BJ (cell line): ENCODE results near the gene DMAC2. TPM values are rescaled to one million over a fixed set of nuclear protein-coding genes. Genes with fewer than 3 reads are reported as not detected.
"Not testable (repeated sequence)": the region's sequence is repeated elsewhere in the genome, so short reads cannot be mapped to it uniquely, and the experiment has no call there.

Experiments used
- CTCF ChIA-PET: fragments of 350-600 bp; formaldehyde crosslinking; extraction: SDS; loops from one replicate; lab custom pipeline; 2021; ENCODE audit warnings: antibody characterized with exemption, inconsistent platforms; lab: Yijun Ruan, JAX
- POLR2A ChIA-PET: fragments of 300-600 bp; sonication (Branson Sonifier 250); formaldehyde crosslinking; extraction: SDS; loops from one replicate; lab custom pipeline; 2021; ENCODE audit warnings: antibody characterized with exemption; lab: Charles Lee
- DNase-seq: peaks from one replicate; pipeline ENCODE4 v3.0.0-alpha.2; 2011; ENCODE audit warnings: low read depth
- H3K27me3 ChIP-seq: 2 replicates; pipeline ENCODE4 v1.6.0; 2011; ENCODE audit warnings: low read length; ENCODE audit not compliant: control insufficient read depth, insufficient read depth
- H3K36me3 ChIP-seq: 2 replicates; pipeline ENCODE4 v1.5.1; 2011; ENCODE audit warnings: low read length; ENCODE audit not compliant: control insufficient read depth, insufficient read depth
- H3K4me3 ChIP-seq: 2 replicates; pipeline ENCODE4 v1.5.1; 2011; ENCODE audit warnings: low read depth, mild to moderate bottlenecking, control low read depth, low read length
- CTCF ChIP-seq: IDR thresholded peaks from 2 replicates; pipeline ENCODE4 v1.5.1; 2011; ENCODE audit warnings: low read depth, mild to moderate bottlenecking, control low read depth, inconsistent platforms, low read length, moderate library complexity; ENCODE audit not compliant: insufficient read depth
- polyA minus RNA-seq: library from RNA; depleted of rRNA, polyadenylated mRNA; stranded (reverse); fragments of >200 nt; gene quantifications from 2 replicates; pipeline ENCODE4 v1.2.3, GENCODE V29; 2011; rRNA and poly(A)+ RNA removed
- polyA plus RNA-seq: library from polyadenylated mRNA; depleted of rRNA; stranded (reverse); fragments of >200 nt; gene quantifications from 2 replicates; pipeline ENCODE4 v1.2.3, GENCODE V29; 2011; rRNA removed

DMAC2 gene
- polyA plus RNA-seq (54.0 and 82.4 TPM in 2 replicates), polyA minus RNA-seq (27.2 and 38.6 TPM in 2 replicates)

- CTCF ChIA-PET, result interaction anchor here (0.6 to 14.7 kb wide), 8 partner anchors 10 to 313 kb away, joined by 3 to 205 read pairs (median 4); partner anchors contain the start of gene B3GNT8
- peak within 1 kb of the TSS; percentile 80 for H3K4me3 ChIP-seq
- POLR2A ChIA-PET, result interaction anchor here (0.8 kb wide), 1 partner anchor 11 kb away, joined by 4 read pairs; no protein-coding TSS in a partner anchor
Observed at GRCh38 chr19:41439441-41440222, at the start of gene DMAC2. TSS of gene DMAC2 (minus strand) at chr19:41439912. CDS start at chr19:41439899, 13 bp downstream.

GRCh38 chr19:41486953-41487352 is 47.2 kb upstream of the DMAC2 start:
- H3K4me3 ChIP-seq, DNase-seq, POLR2A ChIA-PET, H3K36me3 ChIP-seq, H3K27me3 ChIP-seq: not testable (repeated sequence)
- CTCF ChIA-PET, result interaction anchor here (1.2 kb wide), 1 partner anchor 38 kb away, joined by 3 read pairs; no protein-coding TSS in a partner anchor

More at GRCh38 chr19:41439441-41440222, at the start of gene DMAC2:
- H3K27me3 ChIP-seq, result no peaks in the 10 kb centered on the region
- DNase-seq, result peak; percentile 90
- H3K36me3 ChIP-seq, result no peaks in the 10 kb centered on the region; the same call in 1 of the 2 replicates
- TF ChIP-seq CTCF, result peak; percentile 57

GRCh38 chr19:41484822-41485221 is 45.1 kb upstream of the DMAC2 start:
- TF ChIP-seq CTCF, result no peak
- DNase-seq, result no peak
- POLR2A ChIA-PET, result no interaction called here
- no peak overlapping the region for H3K4me3 ChIP-seq
- CTCF ChIA-PET, result interaction anchor here (1.3 kb wide), 1 partner anchor 11 kb away, joined by 4 read pairs; no protein-coding TSS in a partner anchor
- no peaks in the 10 kb centered on the region; the same call in 1 of the 2 replicates for H3K27me3 ChIP-seq
- H3K36me3 ChIP-seq, result no peaks in the 10 kb centered on the region

GRCh38 chr19:41480336-41480735 is 40.6 kb upstream of the DMAC2 start:
- DNase-seq, result no peak
- Histone ChIP-seq H3K36me3 (no peaks in the 10 kb centered on the region), H3K27me3 (no peaks in the 10 kb centered on the region; the same call in 1 of the 2 replicates), H3K4me3 (no peak overlapping the region)
- no peak for TF ChIP-seq CTCF
- POLR2A ChIA-PET, result no interaction called here
- CTCF ChIA-PET, result no interaction called here

- Histone ChIP-seq H3K4me3 (no peak overlapping the region), H3K36me3 (no peaks in the 10 kb centered on the region), H3K27me3 (no peaks in the 10 kb centered on the region; the same call in 1 of the 2 replicates)
- POLR2A ChIA-PET, result no interaction called here
- CTCF ChIA-PET, result no interaction called here
- TF ChIP-seq CTCF, result no peak
- DNase-seq, result no peak
Observed at GRCh38 chr19:41479757-41480191, 40.1 kb upstream of the DMAC2 start.
